HepG2 (cell line): ENCODE results near the gene TMC8. TPM values are rescaled to one million over a fixed set of nuclear protein-coding genes. Genes with fewer than 3 reads are reported as not detected.

Experiments used
- GATAD2A ChIP-seq: IDR thresholded peaks from 2 replicates; pipeline ENCODE4 v1.6.1; 2016
- RBAK ChIP-seq: sonication (generic); formaldehyde crosslinking; IDR thresholded peaks from 2 replicates; pipeline ENCODE4 v1.5.1; 2020; ENCODE audit warnings: mild to moderate bottlenecking, missing genetic modification reagents
- SIN3A ChIP-seq: IDR thresholded peaks from 2 replicates; pipeline ENCODE4 v1.6.1; 2011; ENCODE audit warnings: low read depth, mild to moderate bottlenecking, control low read depth, low read length, borderline replicate concordance
- SMARCC2 ChIP-seq: fragments of 450-650 bp; IDR thresholded peaks from 2 replicates; pipeline ENCODE4 v1.6.1; 2017; ENCODE audit warnings: antibody characterized with exemption, mild to moderate bottlenecking
- SMC3 ChIP-seq: IDR thresholded peaks from 2 replicates; pipeline ENCODE4 v1.6.1; 2011; ENCODE audit warnings: low read length, improper control_type of control experiment
- SRSF1 ChIP-seq: fragments of 200-400 bp; formaldehyde crosslinking; optimal IDR thresholded peaks from 2 replicates; pipeline ENCODE3; 2017; ENCODE audit warnings: mild to moderate bottlenecking, low read depth, low read length, moderate library complexity
- SYNCRIP ChIP-seq: fragments of 200-400 bp; formaldehyde crosslinking; IDR thresholded peaks from 2 replicates; pipeline ENCODE4 v1.6.1; 2018; ENCODE audit warnings: mild to moderate bottlenecking, low read depth, low read length; ENCODE audit not compliant: insufficient read depth
- YEATS2 ChIP-seq: sonication (generic); formaldehyde crosslinking; IDR thresholded peaks from 2 replicates; pipeline ENCODE4 v1.4.0; 2020; ENCODE audit warnings: missing genetic modification reagents, borderline replicate concordance
- ZNF12 ChIP-seq: sonication (generic); formaldehyde crosslinking; IDR thresholded peaks from 2 replicates; pipeline ENCODE4 v1.5.0; 2020; ENCODE audit warnings: missing genetic modification reagents
- ZNF224 ChIP-seq: sonication (generic); formaldehyde crosslinking; IDR thresholded peaks from 2 replicates; pipeline ENCODE4 v1.5.0; 2020; ENCODE audit warnings: mild to moderate bottlenecking, missing genetic modification reagents
- ZNF282 ChIP-seq: fragments of 450-650 bp; IDR thresholded peaks from 2 replicates; pipeline ENCODE4 v1.6.1; 2018; ENCODE audit not compliant: partially characterized antibody
- ZNF333 ChIP-seq: sonication (generic); formaldehyde crosslinking; IDR thresholded peaks from 2 replicates; pipeline ENCODE4 v1.4.0; 2020; ENCODE audit warnings: mild to moderate bottlenecking, missing genetic modification reagents, borderline replicate concordance
- ZNF557 ChIP-seq: sonication (generic); formaldehyde crosslinking; IDR thresholded peaks from 2 replicates; pipeline ENCODE4 v1.4.0; 2020; ENCODE audit warnings: missing genetic modification reagents
- ZNF563 ChIP-seq: sonication (generic); formaldehyde crosslinking; IDR thresholded peaks from 2 replicates; pipeline ENCODE4 v1.8.0; 2022; ENCODE audit warnings: mild to moderate bottlenecking, moderate library complexity, missing genetic modification reagents
- ZNF570 ChIP-seq: sonication (generic); formaldehyde crosslinking; IDR thresholded peaks from 2 replicates; pipeline ENCODE4 v1.4.0; 2020; ENCODE audit warnings: mild to moderate bottlenecking, missing genetic modification reagents, borderline replicate concordance
- polyA plus RNA-seq, 8 experiments: library from polyadenylated mRNA; depleted of rRNA in 3 of 8; stranded (reverse) in 7 of 8; unstranded in 1 of 8; fragments of >200 nt; fragmentation: Illumina TruSeq in 4 of 8; extraction: Trizol in 4 of 8; gene quantifications; 2 replicates each; pipeline versions ENCODE4 v1.2.1 to v1.2.3, GENCODE V29; 2011 to 2016; ENCODE audit warnings: low read depth in 4 of 8, missing spikeins in 1 of 8, mixed read lengths in 1 of 8; ENCODE audit not compliant: insufficient read depth in 1 of 8
- total RNA-seq, 5 experiments: library from RNA; depleted of rRNA; stranded (reverse); fragments of >200 nt; fragmentation: Illumina TruSeq; extraction: Trizol; gene quantifications; 2 replicates each; pipeline ENCODE4 v1.2.3, GENCODE V29; 2016; ENCODE audit warnings: low read depth in 1 of 5
- TF ChIP-seq, protein P1 (sequence below): sonication (generic); formaldehyde crosslinking; IDR thresholded peaks from 2 replicates; pipeline ENCODE4 v1.5.0; 2020; ENCODE audit warnings: mild to moderate bottlenecking, missing genetic modification reagents
- TF ChIP-seq, protein P2 (sequence below): fragments of 450-650 bp; IDR thresholded peaks from 2 replicates; pipeline ENCODE4 v1.6.1; 2017; ENCODE audit warnings: mild to moderate bottlenecking
- TF ChIP-seq, protein P3 (sequence below): sonication (generic); formaldehyde crosslinking; IDR thresholded peaks from 2 replicates; pipeline ENCODE4 v1.8.0; 2022; ENCODE audit warnings: missing genetic modification reagents, mild to moderate bottlenecking, inconsistent platforms, borderline replicate concordance
- TF ChIP-seq, protein P4 (sequence below), 2 experiments: sonication (generic) in 1 of 2; formaldehyde crosslinking in 1 of 2; IDR thresholded peaks; 2 replicates each; pipeline versions ENCODE4 v1.5.1 to v1.6.1; 2011 to 2020; ENCODE audit warnings: borderline replicate concordance in 1 of 2, low read depth in 1 of 2, low read length in 1 of 2, mild to moderate bottlenecking in 1 of 2, missing genetic modification reagents in 1 of 2, moderate library complexity in 1 of 2

Gene TMC8
- total and polyA plus RNA-seq, 2 of the 13 experiments (the other 11 are each of a cell fraction or from before 2014, with no cell fraction given), result 0.53 to 7.8 TPM

DNA sequence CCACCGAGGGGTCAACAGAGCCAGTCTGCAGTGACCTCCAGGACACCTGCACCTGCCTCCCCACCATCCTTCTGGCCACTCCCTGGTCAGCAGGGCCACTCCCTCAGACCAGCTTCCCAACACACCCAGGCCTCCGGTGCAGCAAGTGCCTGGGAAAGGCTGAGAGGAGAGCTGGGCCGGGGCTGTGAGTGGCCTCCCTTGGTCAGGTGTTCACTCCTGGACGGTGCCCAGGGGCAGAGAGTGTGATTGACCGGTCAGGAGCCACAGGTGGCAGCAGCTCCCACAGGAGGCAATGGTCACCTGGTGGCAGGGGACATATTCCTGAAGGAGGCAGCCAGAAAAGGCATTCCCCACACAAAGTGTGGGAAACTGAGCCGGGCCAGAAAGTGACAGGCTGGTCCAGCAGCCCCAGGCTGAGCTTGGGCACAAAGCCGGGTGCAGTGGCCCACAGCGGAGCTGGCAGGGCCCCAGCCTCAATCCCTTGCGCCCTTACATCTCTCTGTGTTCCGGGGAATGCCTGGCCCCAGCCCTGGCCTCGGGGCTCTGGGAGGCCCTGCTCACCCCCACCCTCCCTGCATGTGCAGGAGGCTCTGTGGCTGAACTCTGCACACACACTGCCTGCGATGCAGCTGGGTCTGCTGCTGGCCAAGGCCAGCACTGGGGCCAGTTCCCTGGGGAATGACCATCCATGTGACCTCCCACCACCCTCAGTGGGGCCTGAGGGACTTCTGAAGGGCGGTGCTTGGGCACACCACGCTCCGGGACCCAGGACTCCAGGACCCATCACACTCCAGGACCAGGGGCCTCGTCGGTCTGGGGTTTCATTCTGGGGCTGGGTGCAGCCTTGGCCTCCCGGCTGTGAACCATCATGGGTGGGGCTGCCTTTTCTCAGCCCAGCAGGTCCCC lies 14.4 kb downstream of the TMC8 start (continued):
- TF ChIP-seq, protein P1, sequence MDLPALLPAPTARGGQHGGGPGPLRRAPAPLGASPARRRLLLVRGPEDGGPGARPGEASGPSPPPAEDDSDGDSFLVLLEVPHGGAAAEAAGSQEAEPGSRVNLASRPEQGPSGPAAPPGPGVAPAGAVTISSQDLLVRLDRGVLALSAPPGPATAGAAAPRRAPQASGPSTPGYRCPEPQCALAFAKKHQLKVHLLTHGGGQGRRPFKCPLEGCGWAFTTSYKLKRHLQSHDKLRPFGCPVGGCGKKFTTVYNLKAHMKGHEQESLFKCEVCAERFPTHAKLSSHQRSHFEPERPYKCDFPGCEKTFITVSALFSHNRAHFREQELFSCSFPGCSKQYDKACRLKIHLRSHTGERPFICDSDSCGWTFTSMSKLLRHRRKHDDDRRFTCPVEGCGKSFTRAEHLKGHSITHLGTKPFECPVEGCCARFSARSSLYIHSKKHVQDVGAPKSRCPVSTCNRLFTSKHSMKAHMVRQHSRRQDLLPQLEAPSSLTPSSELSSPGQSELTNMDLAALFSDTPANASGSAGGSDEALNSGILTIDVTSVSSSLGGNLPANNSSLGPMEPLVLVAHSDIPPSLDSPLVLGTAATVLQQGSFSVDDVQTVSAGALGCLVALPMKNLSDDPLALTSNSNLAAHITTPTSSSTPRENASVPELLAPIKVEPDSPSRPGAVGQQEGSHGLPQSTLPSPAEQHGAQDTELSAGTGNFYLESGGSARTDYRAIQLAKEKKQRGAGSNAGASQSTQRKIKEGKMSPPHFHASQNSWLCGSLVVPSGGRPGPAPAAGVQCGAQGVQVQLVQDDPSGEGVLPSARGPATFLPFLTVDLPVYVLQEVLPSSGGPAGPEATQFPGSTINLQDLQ (CRISPR knock-in tag), result no peak
- TF ChIP-seq SRSF1, result no peak
- TF ChIP-seq ZNF12 (CRISPR knock-in tag), result 0 out of 2 replicates have a peak, but pooled peaks have one; percentile 21
- TF ChIP-seq YEATS2 (CRISPR knock-in tag), result no peak
- peak; percentile 52; the same call in 1 of the 2 replicates for TF ChIP-seq ZNF563 (CRISPR knock-in tag)
- TF ChIP-seq RBAK (CRISPR knock-in tag), result peak; percentile 14; the same call in 1 of the 2 replicates
- no peak for TF ChIP-seq ZNF282
- peak; percentile 92; the same call in 1 of the 2 replicates for TF ChIP-seq ZNF333 (CRISPR knock-in tag)
- no peak for TF ChIP-seq SMC3
- TF ChIP-seq ZNF570 (CRISPR knock-in tag), result no peak
- no peak for TF ChIP-seq SMARCC2
- TF ChIP-seq SIN3A, result peak; percentile 55; the same call in 1 of the 2 replicates
- peak; percentile 97; the same call in 1 of the 2 replicates for TF ChIP-seq ZNF557 (CRISPR knock-in tag)
- TF ChIP-seq, protein P2, sequence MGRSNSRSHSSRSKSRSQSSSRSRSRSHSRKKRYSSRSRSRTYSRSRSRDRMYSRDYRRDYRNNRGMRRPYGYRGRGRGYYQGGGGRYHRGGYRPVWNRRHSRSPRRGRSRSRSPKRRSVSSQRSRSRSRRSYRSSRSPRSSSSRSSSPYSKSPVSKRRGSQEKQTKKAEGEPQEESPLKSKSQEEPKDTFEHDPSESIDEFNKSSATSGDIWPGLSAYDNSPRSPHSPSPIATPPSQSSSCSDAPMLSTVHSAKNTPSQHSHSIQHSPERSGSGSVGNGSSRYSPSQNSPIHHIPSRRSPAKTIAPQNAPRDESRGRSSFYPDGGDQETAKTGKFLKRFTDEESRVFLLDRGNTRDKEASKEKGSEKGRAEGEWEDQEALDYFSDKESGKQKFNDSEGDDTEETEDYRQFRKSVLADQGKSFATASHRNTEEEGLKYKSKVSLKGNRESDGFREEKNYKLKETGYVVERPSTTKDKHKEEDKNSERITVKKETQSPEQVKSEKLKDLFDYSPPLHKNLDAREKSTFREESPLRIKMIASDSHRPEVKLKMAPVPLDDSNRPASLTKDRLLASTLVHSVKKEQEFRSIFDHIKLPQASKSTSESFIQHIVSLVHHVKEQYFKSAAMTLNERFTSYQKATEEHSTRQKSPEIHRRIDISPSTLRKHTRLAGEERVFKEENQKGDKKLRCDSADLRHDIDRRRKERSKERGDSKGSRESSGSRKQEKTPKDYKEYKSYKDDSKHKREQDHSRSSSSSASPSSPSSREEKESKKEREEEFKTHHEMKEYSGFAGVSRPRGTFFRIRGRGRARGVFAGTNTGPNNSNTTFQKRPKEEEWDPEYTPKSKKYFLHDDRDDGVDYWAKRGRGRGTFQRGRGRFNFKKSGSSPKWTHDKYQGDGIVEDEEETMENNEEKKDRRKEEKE, result no peak
- no peak for TF ChIP-seq SYNCRIP
- TF ChIP-seq, protein P3, sequence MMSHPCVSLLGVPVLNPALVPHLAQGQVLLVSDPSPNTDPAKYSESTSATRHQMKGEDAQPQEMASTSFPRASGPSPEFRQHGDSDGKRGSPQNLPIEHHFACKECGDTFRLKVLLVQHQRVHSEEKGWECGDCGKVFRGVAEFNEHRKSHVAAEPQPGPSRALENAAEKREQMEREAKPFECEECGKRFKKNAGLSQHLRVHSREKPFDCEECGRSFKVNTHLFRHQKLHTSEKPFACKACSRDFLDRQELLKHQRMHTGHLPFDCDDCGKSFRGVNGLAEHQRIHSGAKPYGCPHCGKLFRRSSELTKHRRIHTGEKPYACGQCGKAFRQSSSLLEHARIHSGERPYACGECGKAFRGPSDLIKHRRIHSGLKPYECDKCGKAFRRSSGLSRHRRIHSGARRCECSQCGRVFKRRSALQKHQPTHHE (CRISPR knock-in tag), result peak; percentile 83; the same call in 1 of the 2 replicates
- peak; percentile 74 for TF ChIP-seq GATAD2A (CRISPR knock-in tag)
- TF ChIP-seq ZNF224 (CRISPR knock-in tag), result no peak
- TF ChIP-seq, protein P4, sequence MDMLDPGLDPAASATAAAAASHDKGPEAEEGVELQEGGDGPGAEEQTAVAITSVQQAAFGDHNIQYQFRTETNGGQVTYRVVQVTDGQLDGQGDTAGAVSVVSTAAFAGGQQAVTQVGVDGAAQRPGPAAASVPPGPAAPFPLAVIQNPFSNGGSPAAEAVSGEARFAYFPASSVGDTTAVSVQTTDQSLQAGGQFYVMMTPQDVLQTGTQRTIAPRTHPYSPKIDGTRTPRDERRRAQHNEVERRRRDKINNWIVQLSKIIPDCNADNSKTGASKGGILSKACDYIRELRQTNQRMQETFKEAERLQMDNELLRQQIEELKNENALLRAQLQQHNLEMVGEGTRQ (IDR thresholded peaks at IDR 0.05; ENCODE audit: low read depth, low read length), result no peak
- TF ChIP-seq, protein P4 (CRISPR knock-in tag; IDR thresholded peaks at IDR 0.05; ENCODE audit: borderline replicate concordance), result 0 out of 2 replicates have a peak, but pooled peaks have one; percentile 10
